Type B pancreatic cell (in vitro differentiated cells): ENCODE results near the gene ZNF697. TPM values are rescaled to one million over a fixed set of nuclear protein-coding genes. Genes with fewer than 3 reads are reported as not detected.

Experiments
- DNase-seq: peaks from one replicate; pipeline ENCODE4 v3.0.0; 2021; ENCODE audit warnings: mixed read lengths; ENCODE audit not compliant: unreplicated experiment; ENCODE audit errors: extremely low spot score
- H3K27ac Mint-ChIP-seq: 2 replicates; pipeline ENCODE4 v1.8.0; 2021; ENCODE audit warnings: mild to moderate bottlenecking, mixed read lengths
- H3K27me3 Mint-ChIP-seq: 2 replicates; pipeline ENCODE4 v1.8.0; 2021; ENCODE audit warnings: mixed read lengths
- H3K36me3 Mint-ChIP-seq: 2 replicates; pipeline ENCODE4 v1.8.0; 2021; ENCODE audit warnings: mixed read lengths
- H3K4me1 Mint-ChIP-seq: one replicate; pipeline ENCODE4 v1.8.0; 2021; ENCODE audit warnings: mixed read lengths; ENCODE audit not compliant: unreplicated experiment
- H3K4me3 Mint-ChIP-seq: 2 replicates; pipeline ENCODE4 v1.8.0; 2021; ENCODE audit warnings: mild to moderate bottlenecking, mixed read lengths
- H3K9me3 Mint-ChIP-seq: 2 replicates; pipeline ENCODE4 v1.8.0; 2021; ENCODE audit warnings: mixed read lengths
- CTCF ChIP-seq: fragments of 200-600 bp; sonication (generic); conservative IDR thresholded peaks from 2 replicates; pipeline ENCODE4 v1.5.0; 2021; ENCODE audit warnings: antibody characterized with exemption, mild to moderate bottlenecking
- total RNA-seq: library from RNA; stranded (reverse); gene quantifications from 2 replicates; pipeline ENCODE4 v1.2.1, GENCODE V29; 2021; ENCODE audit warnings: low replicate concordance

ZNF697 gene
- total RNA-seq, 1 donor from 2014 or later, result 11.8 TPM

GRCh38 chr1:119664067-119664466, 16.0 kb upstream of the ZNF697 start:
- no peak overlapping the region for H3K27ac Mint-ChIP-seq
- no peaks in the 10 kb centered on the region for H3K27me3 Mint-ChIP-seq
- H3K4me3 Mint-ChIP-seq, result no peak overlapping the region
- H3K36me3 Mint-ChIP-seq, result no peaks in the 10 kb centered on the region
- H3K9me3 Mint-ChIP-seq, result no peaks in the 10 kb centered on the region
- no peak for DNase-seq
- peaks cover 35% of the 10 kb centered on the region for H3K4me1 Mint-ChIP-seq
- no peak for TF ChIP-seq CTCF

- H3K9me3 Mint-ChIP-seq, result no peaks in the 10 kb centered on the region
- no peak for DNase-seq
- H3K27me3 Mint-ChIP-seq, result no peaks in the 10 kb centered on the region
- H3K36me3 Mint-ChIP-seq, result no peaks in the 10 kb centered on the region
- H3K4me1 Mint-ChIP-seq, result peaks cover 29% of the 10 kb centered on the region
- H3K27ac Mint-ChIP-seq, result no peak overlapping the region
- no peak overlapping the region for H3K4me3 Mint-ChIP-seq
- TF ChIP-seq CTCF, result no peak
These were observed 14.0 kb upstream of the ZNF697 start for GRCh38 chr1:119662034-119662437.

GRCh38 chr1:119660253-119661083, 12.4 kb upstream of the ZNF697 start:
- no peak for DNase-seq
- Mint-ChIP-seq H3K4me3 (peak overlapping the region; percentile 7), H3K27me3 (no peaks in the 10 kb centered on the region), H3K9me3 (no peaks in the 10 kb centered on the region), H3K4me1 (peaks cover 29% of the 10 kb centered on the region), H3K36me3 (no peaks in the 10 kb centered on the region), H3K27ac (peak overlapping the region; percentile 76)
- no peak for TF ChIP-seq CTCF

- Mint-ChIP-seq H3K4me3 (no peak overlapping the region), H3K4me1 (peaks cover 29% of the 10 kb centered on the region)
These were observed 11.6 kb upstream of the ZNF697 start for GRCh38 chr1:119659628-119660027.

GRCh38 chr1:119656410-119656955, 8.4 kb upstream of the ZNF697 start:
- DNase-seq, result no peak
- Mint-ChIP-seq H3K36me3 (no peaks in the 10 kb centered on the region), H3K27me3 (peaks cover 8% of the 10 kb centered on the region), H3K9me3 (no peaks in the 10 kb centered on the region), H3K4me3 (no peak overlapping the region), H3K27ac (no peak overlapping the region), H3K4me1 (peaks cover 20% of the 10 kb centered on the region)
- no peak for TF ChIP-seq CTCF

More at GRCh38 chr1:119659628-119660027, 11.6 kb upstream of the ZNF697 start:
- TF ChIP-seq CTCF, result no peak
- Mint-ChIP-seq H3K27me3 (no peaks in the 10 kb centered on the region), H3K36me3 (no peaks in the 10 kb centered on the region), H3K9me3 (no peaks in the 10 kb centered on the region), H3K27ac (peak overlapping the region; percentile 76)
- DNase-seq, result no peak
